MCF 10A (cell line): ENCODE measurements around the gene FNBP1. TPM values are rescaled to one million over a fixed set of nuclear protein-coding genes. Genes with fewer than 3 reads are reported as not detected.

Experiments used
- BruUV-seq: library from RNA; stranded (reverse); fragments of 400-500 nt; replicated peaks from 2 replicates; lab custom pipeline; 2021; lab: Mats Ljungman, UMichigan
- CTCF ChIA-PET: fragments of 300-600 bp; sonication (Branson Sonifier 250); formaldehyde crosslinking; extraction: SDS; loops from one replicate; lab custom pipeline; 2021; ENCODE audit warnings: antibody characterized with exemption, inconsistent platforms; lab: Yijun Ruan, JAX
- POLR2A ChIA-PET: fragments of 300-600, 350-650 bp; sonication (Branson Sonifier 250); formaldehyde crosslinking; extraction: SDS; loops from one replicate; lab custom pipeline; 2020; ENCODE audit warnings: antibody characterized with exemption, inconsistent platforms; lab: Yijun Ruan, JAX
- DNase-seq: peaks from one replicate; pipeline ENCODE4 v3.0.0-alpha.2; 2018; ENCODE audit not compliant: unreplicated experiment
- H3K27ac Mint-ChIP-seq: one replicate; pipeline ENCODE4 v1.8.0; 2022; ENCODE audit warnings: mild to moderate bottlenecking, low read depth, mixed read lengths; ENCODE audit not compliant: unreplicated experiment
- H3K27me3 Mint-ChIP-seq: one replicate; pipeline ENCODE4 v1.8.0; 2022; ENCODE audit warnings: mixed read lengths; ENCODE audit not compliant: insufficient read depth, unreplicated experiment
- H3K36me3 Mint-ChIP-seq: one replicate; pipeline ENCODE4 v1.8.0; 2022; ENCODE audit warnings: mild to moderate bottlenecking, moderate library complexity, mixed read lengths; ENCODE audit not compliant: insufficient read depth, unreplicated experiment
- H3K4me1 Mint-ChIP-seq: one replicate; pipeline ENCODE4 v1.8.0; 2022; ENCODE audit warnings: mixed read lengths; ENCODE audit not compliant: insufficient read depth, unreplicated experiment
- H3K4me3 Mint-ChIP-seq: one replicate; pipeline ENCODE4 v1.8.0; 2022; ENCODE audit warnings: mild to moderate bottlenecking, moderate library complexity, mixed read lengths; ENCODE audit not compliant: unreplicated experiment
- H3K9me3 Mint-ChIP-seq: one replicate; pipeline ENCODE4 v1.8.0; 2022; ENCODE audit warnings: mixed read lengths; ENCODE audit not compliant: unreplicated experiment
- CTCF ChIP-seq: fragments of 200-600 bp; IDR thresholded peaks from one replicate; pipeline ENCODE4 v1.8.0; 2022; ENCODE audit warnings: antibody characterized with exemption, mild to moderate bottlenecking; ENCODE audit not compliant: unreplicated experiment
- intact Hi-C: fragments of 100-400 bp; cut with micrococcal nuclease; formaldehyde crosslinking; loops from 2 replicates; pipeline ENCODE4 v1.14.1; 2022
- total RNA-seq: library from RNA; stranded (reverse); gene quantifications from 2 replicates; pipeline ENCODE4 v1.2.3, GENCODE V29; 2022

Gene FNBP1
- total RNA-seq, 1 experiment from 2014 or later, result 24.4 TPM

GRCh38 chr9:130069048-130069447 is 26.1 kb upstream of the FNBP1 start:
- Mint-ChIP-seq H3K4me1 (no peaks in the 10 kb centered on the region), H3K27me3 (no peaks in the 10 kb centered on the region), H3K4me3 (no peak overlapping the region), H3K27ac (no peak overlapping the region), H3K9me3 (no peaks in the 10 kb centered on the region), H3K36me3 (peaks cover 6% of the 10 kb centered on the region)
- no TSS peak for BruUV-seq
- ChIA-PET CTCF (interaction anchor here (0.8 to 1.3 kb wide), 3 partner anchors 10 to 38 kb away, joined by 3 read pairs; no protein-coding TSS in a partner anchor), POLR2A (interaction anchor here (0.6 to 1.2 kb wide), 3 partner anchors 13 to 181 kb away, joined by 3 read pairs; no protein-coding TSS in a partner anchor)
- no peak for TF ChIP-seq CTCF
- intact Hi-C loops, result no loop called here
- DNase-seq, result no peak

- H3K27me3 Mint-ChIP-seq, result no peaks in the 10 kb centered on the region
- H3K4me3 Mint-ChIP-seq, result no peak overlapping the region
- peaks cover 6% of the 10 kb centered on the region for H3K36me3 Mint-ChIP-seq
- no peak for DNase-seq
- intact Hi-C loops, result no loop called here
- TF ChIP-seq CTCF, result no peak
- CTCF ChIA-PET, result no interaction called here
- no peak overlapping the region for H3K27ac Mint-ChIP-seq
- no peaks in the 10 kb centered on the region for H3K4me1 Mint-ChIP-seq
- POLR2A ChIA-PET, result no interaction called here
- BruUV-seq, result no TSS peak
- no peaks in the 10 kb centered on the region for H3K9me3 Mint-ChIP-seq
Observed at GRCh38 chr9:130064621-130065020, 21.6 kb upstream of the FNBP1 start.

GRCh38 chr9:130062750-130063149 is 19.8 kb upstream of the FNBP1 start:
- intact Hi-C loops, result no loop called here
- ChIA-PET CTCF (interaction anchor here (0.6 kb wide), 1 partner anchor 111 kb away, joined by 6 read pairs; no protein-coding TSS in a partner anchor), POLR2A (interaction anchor here (0.6 kb wide), 1 partner anchor 8 kb away, joined by 6 read pairs; no protein-coding TSS in a partner anchor)
- H3K36me3 Mint-ChIP-seq, result peaks cover 18% of the 10 kb centered on the region
- no peaks in the 10 kb centered on the region for H3K4me1 Mint-ChIP-seq
- no peak for TF ChIP-seq CTCF
- BruUV-seq, result no TSS peak
- H3K4me3 Mint-ChIP-seq, result no peak overlapping the region
- H3K27ac Mint-ChIP-seq, result no peak overlapping the region
- H3K27me3 Mint-ChIP-seq, result no peaks in the 10 kb centered on the region
- H3K9me3 Mint-ChIP-seq, result no peaks in the 10 kb centered on the region
- DNase-seq, result no peak

GRCh38 chr9:130060296-130060695 is 17.3 kb upstream of the FNBP1 start:
- no peak overlapping the region for H3K27ac Mint-ChIP-seq
- ChIA-PET POLR2A (interaction anchor here (1.1 kb wide), 1 partner anchor 42 kb away, joined by 3 read pairs; no protein-coding TSS in a partner anchor), CTCF (interaction anchor here (0.6 to 0.7 kb wide), 3 partner anchors 10 to 271 kb away, joined by 3 to 6 read pairs (median 4); no protein-coding TSS in a partner anchor)
- H3K27me3 Mint-ChIP-seq, result no peaks in the 10 kb centered on the region
- peaks cover 18% of the 10 kb centered on the region for H3K36me3 Mint-ChIP-seq
- H3K9me3 Mint-ChIP-seq, result no peaks in the 10 kb centered on the region
- H3K4me1 Mint-ChIP-seq, result no peaks in the 10 kb centered on the region
- TF ChIP-seq CTCF, result no peak
- no TSS peak for BruUV-seq
- intact Hi-C loops, result no loop called here
- H3K4me3 Mint-ChIP-seq, result no peak overlapping the region
- DNase-seq, result no peak
